Transverse colon (tissue), 4 donors: ENCODE data around the gene GFPT1. TPM values are rescaled to one million over a fixed set of nuclear protein-coding genes. Genes with fewer than 3 reads are reported as not detected.

Source experiments
- DNase-seq: peaks from one replicate; pipeline ENCODE4 v3.0.0-alpha.2; 2019
- H3K27ac ChIP-seq, 4 donors: fragments of 200-600 bp; sonication (generic); 2 replicates each; pipeline ENCODE4 v1.5.1; 2016 to 2018; ENCODE audit warnings: inconsistent platforms in 4 of 4
- H3K27me3 ChIP-seq: fragments of 200-600 bp; sonication (generic); 2 replicates; pipeline ENCODE4 v1.5.1; 2017; ENCODE audit warnings: inconsistent platforms
- H3K36me3 ChIP-seq, 4 donors: fragments of 200-600 bp; sonication (generic); 2 replicates each; pipeline ENCODE4 v1.5.1; 2017 to 2019; ENCODE audit warnings: inconsistent platforms in 4 of 4
- H3K4me1 ChIP-seq, 4 donors: fragments of 200-600 bp; sonication (generic); 2 replicates each; pipeline ENCODE4 v1.5.1; 2017 to 2020; ENCODE audit warnings: inconsistent platforms in 4 of 4
- H3K4me3 ChIP-seq, 4 donors: fragments of 200-600 bp; sonication (generic); 1 replicate in 1 of 4; 2 replicates in 3 of 4; pipeline versions ENCODE4 v1.5.1 to v1.6.1; 2017 to 2019; ENCODE audit warnings: inconsistent platforms in 4 of 4
- H3K9me3 ChIP-seq, 2 donors: fragments of 200-600 bp; sonication (generic); 2 replicates each; pipeline ENCODE4 v1.5.1; 2017 to 2019; ENCODE audit warnings: inconsistent platforms in 2 of 2
- EP300 ChIP-seq: sonication (generic); formaldehyde crosslinking; IDR thresholded peaks from one replicate; pipeline ENCODE4 v1.6.1; 2017; ENCODE audit warnings: antibody characterized with exemption, low read depth
- POLR2A ChIP-seq: fragments of 450-650 bp; IDR thresholded peaks from one replicate; pipeline ENCODE4 v1.6.1; 2016; ENCODE audit warnings: antibody characterized with exemption, mild to moderate bottlenecking, moderate library complexity
- POLR2AphosphoS5 ChIP-seq, 3 donors: sonication (generic); formaldehyde crosslinking; IDR thresholded peaks; one replicate each; pipeline ENCODE4 v1.6.1; 2016; ENCODE audit warnings: antibody characterized with exemption in 3 of 3
- WGBS, 2 donors: methylation state at CpG; one replicate each; pipeline ENCODE4 v1.1.5; 2018; ENCODE audit warnings: low coverage in 1 of 2; 5-methylcytosine and 5-hydroxymethylcytosine counted together
- in situ Hi-C, 4 donors: fragments of 200-750 bp; cut with MboI; loops; one replicate each; pipeline versions ENCODE4 v1.15.0 to v1.15.1; 2017; ENCODE audit warnings: low sequenced_read_pairs in 3 of 4, low pct_ligation_motif_present in 1 of 4, low pct_unique_long_range_greater_than_20kb in 1 of 4
- intact Hi-C: fragments of 100-400 bp; cut with DNase I; formaldehyde crosslinking; loops from one replicate; pipeline ENCODE4 v1.15.1; 2023; ENCODE audit warnings: low total_unique reads
- total RNA-seq, 4 donors: library from RNA; depleted of rRNA; stranded (reverse); fragments of >200 nt; gene quantifications; one replicate each; pipeline ENCODE4 v1.1.0, GENCODE V29; 2016
- TF ChIP-seq, protein P1 (sequence below), 5 experiments: fragments of 200-600 bp in 3 of 5; fragments of 450-650 bp in 2 of 5; sonication (generic) in 3 of 5; IDR thresholded peaks; 1 replicate in 2 of 5; 2 replicates in 3 of 5; pipeline ENCODE4 v1.5.1; 2016 to 2017; ENCODE audit warnings: antibody characterized with exemption in 5 of 5, inconsistent platforms in 3 of 5, mild to moderate bottlenecking in 2 of 5, moderate library complexity in 1 of 5

Gene GFPT1
- total RNA-seq, 4 donors from 2014 or later = 28.4 to 108 (median 46.9) TPM

DNA sequence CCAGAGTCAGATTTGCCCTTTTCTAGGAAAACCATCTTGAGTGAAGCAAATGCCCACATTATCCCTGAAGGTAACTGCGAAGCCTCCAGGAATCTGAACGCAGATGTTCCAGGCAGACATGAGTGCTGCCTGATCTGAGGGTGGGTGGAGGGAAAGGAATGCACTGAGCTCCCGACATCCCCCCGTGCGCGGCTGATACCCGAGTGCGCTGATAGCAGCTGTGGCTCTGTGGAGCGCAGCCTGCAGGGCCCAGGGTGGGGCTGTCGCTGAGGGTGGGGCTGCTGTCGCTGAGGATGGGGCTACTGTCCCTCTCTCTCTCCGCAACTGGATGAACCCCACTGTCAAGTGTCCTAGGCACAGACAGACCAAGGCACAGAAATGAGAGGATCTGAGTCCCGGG is 82.4 kb downstream of the GFPT1 start:
- Histone ChIP-seq H3K4me3 (no peak overlapping the region), H3K4me1 (peaks cover 20 to 37% (median 33%) of the 10 kb centered on the region in 4 donors), H3K36me3 (no peaks in the 10 kb centered on the region), H3K27ac (no peak overlapping the region), H3K9me3 (peaks cover 0 to 4% of the 10 kb centered on the region in 2 donors), H3K27me3 (no peaks in the 10 kb centered on the region)
- intact Hi-C loops (no loop called here), in situ Hi-C loops (loop anchor here (5.0 to 10.0 kb wide), 3 partner anchors 282 to 300 kb away; partner anchors contain the start of gene ANTXR1 (in 2 of the 4))
- 93% methylated on average over 13 of the region's 13 CpGs; no CpG with 5 or more reads in 1 of the 2 donors for WGBS, 2 donors
- no peak for DNase-seq
- no peak for TF ChIP-seq EP300
- TF ChIP-seq, protein P1, sequence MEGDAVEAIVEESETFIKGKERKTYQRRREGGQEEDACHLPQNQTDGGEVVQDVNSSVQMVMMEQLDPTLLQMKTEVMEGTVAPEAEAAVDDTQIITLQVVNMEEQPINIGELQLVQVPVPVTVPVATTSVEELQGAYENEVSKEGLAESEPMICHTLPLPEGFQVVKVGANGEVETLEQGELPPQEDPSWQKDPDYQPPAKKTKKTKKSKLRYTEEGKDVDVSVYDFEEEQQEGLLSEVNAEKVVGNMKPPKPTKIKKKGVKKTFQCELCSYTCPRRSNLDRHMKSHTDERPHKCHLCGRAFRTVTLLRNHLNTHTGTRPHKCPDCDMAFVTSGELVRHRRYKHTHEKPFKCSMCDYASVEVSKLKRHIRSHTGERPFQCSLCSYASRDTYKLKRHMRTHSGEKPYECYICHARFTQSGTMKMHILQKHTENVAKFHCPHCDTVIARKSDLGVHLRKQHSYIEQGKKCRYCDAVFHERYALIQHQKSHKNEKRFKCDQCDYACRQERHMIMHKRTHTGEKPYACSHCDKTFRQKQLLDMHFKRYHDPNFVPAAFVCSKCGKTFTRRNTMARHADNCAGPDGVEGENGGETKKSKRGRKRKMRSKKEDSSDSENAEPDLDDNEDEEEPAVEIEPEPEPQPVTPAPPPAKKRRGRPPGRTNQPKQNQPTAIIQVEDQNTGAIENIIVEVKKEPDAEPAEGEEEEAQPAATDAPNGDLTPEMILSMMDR (IDR thresholded peaks at IDR 0.05) = no peak
- TF ChIP-seq POLR2AphosphoS5 (IDR thresholded peaks at IDR 0.05) = no peak
- no peak for TF ChIP-seq POLR2A

DNA sequence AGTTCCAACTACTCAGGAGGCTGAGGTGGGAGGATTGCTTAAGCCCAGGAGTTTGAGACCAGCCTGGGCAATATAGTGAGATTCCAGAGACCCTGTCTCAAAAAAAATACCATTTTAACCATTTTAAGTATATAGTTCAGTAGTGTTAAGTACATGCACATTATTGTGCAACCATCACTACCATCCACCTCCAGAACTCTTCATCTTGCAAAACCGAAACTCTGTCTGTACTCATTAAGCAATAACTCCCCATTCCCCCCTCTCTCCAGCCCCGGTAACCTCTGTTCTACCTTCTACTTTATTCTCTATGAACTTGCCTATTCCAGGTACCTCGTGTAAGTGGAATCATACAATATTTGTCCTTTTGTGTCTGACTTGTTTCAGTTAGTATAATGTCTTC is 86.4 kb downstream of the GFPT1 start:
- Histone ChIP-seq H3K9me3 (peaks cover 0 to 4% of the 10 kb centered on the region in 2 donors), H3K27ac (no peak overlapping the region), H3K4me3 (no peak overlapping the region), H3K36me3 (no peaks in the 10 kb centered on the region), H3K4me1 (peaks cover 0 to under 1% (median 0%) of the 10 kb centered on the region in 4 donors), H3K27me3 (no peaks in the 10 kb centered on the region)
- 80 to 90% methylated on average over 3 of the region's 3 CpGs for WGBS, 2 donors
- intact Hi-C loops = no loop called here
- TF ChIP-seq EP300 (no peak), POLR2AphosphoS5 (IDR thresholded peaks at IDR 0.05) (no peak), POLR2A (no peak)
- TF ChIP-seq, protein P1 (IDR thresholded peaks at IDR 0.05) = no peak
- in situ Hi-C loops = loop anchor here (5.0 to 10.0 kb wide), 3 partner anchors 278 to 296 kb away; partner anchors contain the start of gene ANTXR1 (in 2 of the 4)
- DNase-seq = no peak

DNA sequence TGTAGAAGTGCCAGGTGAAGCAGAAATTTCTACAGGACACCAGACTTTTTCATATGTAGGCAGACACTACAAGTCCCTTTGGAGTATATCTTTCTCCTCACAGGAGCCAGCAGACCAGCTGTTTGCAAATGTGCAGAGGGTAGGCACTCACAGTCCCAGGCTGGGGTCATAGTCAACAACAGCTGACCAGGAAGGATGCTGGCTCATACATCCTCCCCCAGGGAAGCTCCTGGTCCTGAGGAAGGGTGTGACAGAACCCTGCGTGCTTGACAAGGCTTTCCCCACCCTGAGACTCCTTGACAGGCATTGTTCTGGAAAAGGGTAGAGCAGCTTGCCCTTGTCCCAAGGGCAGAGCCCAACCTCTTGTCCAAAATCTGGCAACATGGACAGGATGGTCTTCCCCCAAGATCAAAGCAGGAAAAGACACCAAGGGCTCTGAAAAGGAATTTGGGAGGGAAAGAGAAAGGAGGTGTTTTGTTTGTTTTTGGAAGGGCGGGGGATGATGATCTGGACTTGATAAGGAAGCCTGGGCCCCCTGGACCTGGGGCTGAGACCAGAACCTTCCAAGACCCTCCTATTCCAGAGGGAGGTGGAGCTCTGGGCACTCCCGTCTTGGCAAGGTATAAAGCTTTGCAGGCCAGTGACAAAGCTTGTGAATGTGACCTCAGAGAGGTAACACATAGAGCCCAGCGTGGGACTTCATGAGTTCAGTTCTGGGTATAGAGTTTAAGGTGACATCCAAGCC is 87.1 kb downstream of the GFPT1 start:
- H3K36me3 ChIP-seq = no peaks in the 10 kb centered on the region
- intact Hi-C loops (no loop called here), in situ Hi-C loops (loop anchor here (5.0 to 10.0 kb wide), 3 partner anchors 278 to 295 kb away; partner anchors contain the start of gene ANTXR1 (in 2 of the 4))
- DNase-seq = no peak
- H3K27me3 ChIP-seq = no peaks in the 10 kb centered on the region
- WGBS, 2 donors = 33 to 50% methylated on average over 2 to 4 of the region's 4 CpGs
- H3K4me1 ChIP-seq = no peaks in the 10 kb centered on the region
- H3K27ac ChIP-seq = no peak overlapping the region
- H3K9me3 ChIP-seq = peaks cover 0 to 4% of the 10 kb centered on the region in 2 donors
- TF ChIP-seq EP300 (no peak), POLR2A (no peak), POLR2AphosphoS5 (IDR thresholded peaks at IDR 0.05) (no peak)
- TF ChIP-seq, protein P1 (IDR thresholded peaks at IDR 0.05) = no peak
- no peak overlapping the region for H3K4me3 ChIP-seq

DNA sequence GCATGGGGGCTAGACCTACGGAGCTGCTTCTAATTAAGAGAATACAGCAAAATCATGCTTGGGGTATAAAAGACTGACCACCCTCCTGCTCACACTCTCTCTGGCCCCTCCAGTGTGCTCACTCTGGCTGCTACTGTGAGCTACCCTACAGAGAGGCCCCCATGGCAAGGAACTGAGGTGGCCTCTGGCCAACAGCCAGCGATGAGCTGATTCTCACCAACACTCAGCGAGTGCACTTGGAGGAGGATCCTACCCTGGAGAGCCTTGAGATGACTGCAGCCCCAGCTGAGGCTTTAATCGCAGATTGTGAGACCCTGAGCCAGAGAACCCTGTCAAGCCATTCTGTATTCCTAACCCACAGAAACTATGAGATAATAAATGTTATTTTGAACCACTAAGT is 88.2 kb downstream of the GFPT1 start:
- WGBS, 2 donors = 79% methylated on average over 4 of the region's 4 CpGs; no CpG with 5 or more reads in 1 of the 2 donors
- Histone ChIP-seq H3K27me3 (no peaks in the 10 kb centered on the region), H3K4me1 (no peaks in the 10 kb centered on the region), H3K36me3 (no peaks in the 10 kb centered on the region), H3K9me3 (peaks cover 0 to under 1% of the 10 kb centered on the region in 2 donors), H3K4me3 (no peak overlapping the region), H3K27ac (no peak overlapping the region)
- no peak for DNase-seq
- in situ Hi-C loops = no loop called here
- TF ChIP-seq, protein P1 (IDR thresholded peaks at IDR 0.05) = no peak
- TF ChIP-seq EP300 (no peak), POLR2A (no peak), POLR2AphosphoS5 (IDR thresholded peaks at IDR 0.05) (no peak)
- intact Hi-C loops = no loop called here
